HepG2 (cell line): ENCODE results near the gene EGR1.

ENCODE experiments used
- CBFB ChIP-seq: sonication (generic); formaldehyde crosslinking; IDR thresholded peaks from 2 replicates; pipeline ENCODE4 v1.4.0; 2020; ENCODE audit warnings: missing genetic modification reagents
- GABPA ChIP-seq, 2 experiments: IDR thresholded peaks; 2 replicates each; pipeline ENCODE4 v1.6.1; 2011 to 2016; ENCODE audit warnings: low read depth in 2 of 2, low read length in 1 of 2, missing biosample characterization in 1 of 2, missing genetic modification characterization in 1 of 2
- TAF1 ChIP-seq: sonication (generic); formaldehyde crosslinking; IDR thresholded peaks from 2 replicates; pipeline ENCODE4 v1.4.0; 2020; ENCODE audit warnings: missing genetic modification reagents
- TP53 ChIP-seq: sonication (generic); formaldehyde crosslinking; conservative IDR thresholded peaks from 2 replicates; pipeline ENCODE4 v1.4.0; 2020; ENCODE audit warnings: missing genetic modification reagents
- ZHX1 ChIP-seq: sonication (generic); formaldehyde crosslinking; IDR thresholded peaks from 2 replicates; pipeline ENCODE4 v1.8.1; 2022; ENCODE audit warnings: low read depth, mild to moderate bottlenecking, missing genetic modification reagents
- ZNF800 ChIP-seq: sonication (generic); formaldehyde crosslinking; IDR thresholded peaks from 2 replicates; pipeline ENCODE4 v1.4.0; 2020; ENCODE audit warnings: missing genetic modification reagents
- TF ChIP-seq, protein P1 (sequence below): sonication (generic); formaldehyde crosslinking; IDR thresholded peaks from 2 replicates; pipeline ENCODE4 v1.5.0; 2020; ENCODE audit warnings: mild to moderate bottlenecking, missing genetic modification reagents, moderate library complexity

DNA sequence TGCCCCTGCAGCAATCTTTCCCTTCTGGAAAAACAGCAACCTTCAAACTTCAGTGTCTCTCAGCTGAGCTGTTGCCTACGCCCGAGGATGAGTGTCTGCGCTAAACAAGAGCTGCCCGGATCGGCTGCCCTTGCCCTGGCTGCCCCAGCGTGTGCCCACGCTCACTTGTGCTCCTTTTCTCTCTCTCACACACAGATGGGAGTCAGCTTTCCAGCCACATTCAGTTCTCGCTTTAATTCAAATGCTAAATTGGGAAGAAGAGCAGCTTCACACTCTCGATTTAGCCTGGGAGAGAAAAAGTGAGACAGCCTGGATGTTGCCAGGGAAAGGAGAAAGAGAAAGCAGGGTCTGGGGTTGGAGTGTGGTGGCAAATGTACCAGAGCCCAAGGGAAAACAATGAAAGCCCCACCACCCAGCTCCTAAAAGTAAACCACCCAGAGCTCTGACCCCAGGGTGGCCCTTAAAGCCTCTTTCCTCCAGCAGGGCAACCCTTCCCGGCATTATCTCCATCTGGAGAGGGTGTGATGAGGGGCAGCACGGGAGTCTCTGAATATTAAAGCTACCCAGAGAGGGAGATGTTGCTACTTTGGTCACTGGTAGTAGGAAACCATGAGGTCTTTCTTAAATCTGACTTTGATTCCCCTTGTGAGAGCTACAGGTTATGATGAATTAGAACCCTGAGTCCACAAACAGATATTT lies 9.9 kb upstream of the EGR1 start:
- TF ChIP-seq CBFB: no peak
- no peak for TF ChIP-seq GABPA (IDR thresholded peaks at IDR 0.05; ENCODE audit: low read depth, low read length)
- TF ChIP-seq GABPA (CRISPR knock-in tag; IDR thresholded peaks at IDR 0.05; ENCODE audit: low read depth): no peak
- no peak for TF ChIP-seq ZHX1 (CRISPR knock-in tag)
- no peak for TF ChIP-seq TAF1 (CRISPR knock-in tag)
- TF ChIP-seq ZNF800 (CRISPR knock-in tag): no peak
- TF ChIP-seq, protein P1, sequence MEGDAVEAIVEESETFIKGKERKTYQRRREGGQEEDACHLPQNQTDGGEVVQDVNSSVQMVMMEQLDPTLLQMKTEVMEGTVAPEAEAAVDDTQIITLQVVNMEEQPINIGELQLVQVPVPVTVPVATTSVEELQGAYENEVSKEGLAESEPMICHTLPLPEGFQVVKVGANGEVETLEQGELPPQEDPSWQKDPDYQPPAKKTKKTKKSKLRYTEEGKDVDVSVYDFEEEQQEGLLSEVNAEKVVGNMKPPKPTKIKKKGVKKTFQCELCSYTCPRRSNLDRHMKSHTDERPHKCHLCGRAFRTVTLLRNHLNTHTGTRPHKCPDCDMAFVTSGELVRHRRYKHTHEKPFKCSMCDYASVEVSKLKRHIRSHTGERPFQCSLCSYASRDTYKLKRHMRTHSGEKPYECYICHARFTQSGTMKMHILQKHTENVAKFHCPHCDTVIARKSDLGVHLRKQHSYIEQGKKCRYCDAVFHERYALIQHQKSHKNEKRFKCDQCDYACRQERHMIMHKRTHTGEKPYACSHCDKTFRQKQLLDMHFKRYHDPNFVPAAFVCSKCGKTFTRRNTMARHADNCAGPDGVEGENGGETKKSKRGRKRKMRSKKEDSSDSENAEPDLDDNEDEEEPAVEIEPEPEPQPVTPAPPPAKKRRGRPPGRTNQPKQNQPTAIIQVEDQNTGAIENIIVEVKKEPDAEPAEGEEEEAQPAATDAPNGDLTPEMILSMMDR (CRISPR knock-in tag): no peak
- no peak for TF ChIP-seq TP53
